IPS-NIHi7 (cell line): ENCODE data around the gene ZNF429.
"Not testable (repeated sequence)": the region's sequence is repeated elsewhere in the genome, so short reads cannot be mapped to it uniquely, and the experiment has no call there.

Source experiments
- DNase-seq: peaks from one replicate; pipeline ENCODE4 v3.0.0; 2012; ENCODE audit warnings: mixed read lengths; ENCODE audit errors: extremely low spot score

The ZNF429 gene

DNA sequence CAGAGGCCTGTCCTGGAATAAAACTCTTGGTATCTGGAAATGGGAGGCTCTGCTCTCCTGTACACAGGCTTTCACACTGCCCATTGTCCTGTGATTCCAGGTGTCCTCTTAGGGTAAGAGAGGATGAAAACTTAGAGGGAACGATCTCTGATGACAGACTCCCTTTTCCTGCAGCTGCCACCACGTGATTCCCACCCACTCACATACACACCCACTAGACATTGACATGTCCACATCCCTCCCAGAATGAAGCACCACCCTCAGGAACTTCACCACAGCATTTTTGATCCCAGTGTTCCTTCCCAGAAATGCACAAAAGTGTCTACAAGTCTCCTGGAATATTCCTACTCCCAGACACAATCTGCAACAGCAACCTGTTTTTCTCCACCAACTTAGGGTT is 8.2 kb downstream of the ZNF429 start:
- no peak for DNase-seq

DNA sequence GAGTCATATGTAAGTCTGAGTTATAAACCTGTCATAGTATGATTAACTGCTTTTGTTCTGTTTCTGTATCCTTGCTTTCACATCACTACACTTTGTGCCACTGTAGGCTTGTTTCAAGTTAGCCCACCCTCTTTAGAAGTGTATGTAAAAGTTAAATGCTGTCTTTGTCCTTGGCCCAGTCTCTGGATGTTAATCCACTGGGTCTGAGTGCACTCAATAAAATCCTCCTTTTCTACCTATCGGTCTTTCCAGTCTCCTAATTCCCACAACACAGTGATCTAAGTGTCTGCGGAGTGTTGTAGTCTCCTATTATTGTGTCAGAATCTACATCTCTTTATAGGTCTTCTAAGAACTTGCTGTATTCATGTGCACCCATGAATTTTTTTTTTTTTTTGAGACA is 14.1 kb downstream of the ZNF429 start:
- DNase-seq = no peak

DNA sequence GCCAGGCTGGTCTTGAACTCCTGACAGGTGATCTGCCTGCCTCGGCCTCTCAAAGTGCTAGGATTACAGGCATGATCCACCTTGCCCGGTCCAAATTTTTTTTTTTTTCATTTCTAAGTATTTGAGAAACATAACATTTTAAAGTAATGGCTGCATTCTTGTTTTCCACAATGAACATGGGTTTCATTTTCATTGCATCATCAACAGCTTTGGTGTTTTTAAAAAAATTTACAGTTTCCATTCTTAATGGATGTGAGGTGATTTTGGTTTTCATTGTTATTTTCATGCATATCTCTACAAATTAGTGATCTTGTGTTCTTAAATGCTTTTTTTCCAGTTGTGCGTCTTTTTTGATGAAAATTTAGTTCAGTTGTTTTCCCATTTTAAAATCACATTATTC is 27.5 kb downstream of the ZNF429 start:
- no peak for DNase-seq

DNA sequence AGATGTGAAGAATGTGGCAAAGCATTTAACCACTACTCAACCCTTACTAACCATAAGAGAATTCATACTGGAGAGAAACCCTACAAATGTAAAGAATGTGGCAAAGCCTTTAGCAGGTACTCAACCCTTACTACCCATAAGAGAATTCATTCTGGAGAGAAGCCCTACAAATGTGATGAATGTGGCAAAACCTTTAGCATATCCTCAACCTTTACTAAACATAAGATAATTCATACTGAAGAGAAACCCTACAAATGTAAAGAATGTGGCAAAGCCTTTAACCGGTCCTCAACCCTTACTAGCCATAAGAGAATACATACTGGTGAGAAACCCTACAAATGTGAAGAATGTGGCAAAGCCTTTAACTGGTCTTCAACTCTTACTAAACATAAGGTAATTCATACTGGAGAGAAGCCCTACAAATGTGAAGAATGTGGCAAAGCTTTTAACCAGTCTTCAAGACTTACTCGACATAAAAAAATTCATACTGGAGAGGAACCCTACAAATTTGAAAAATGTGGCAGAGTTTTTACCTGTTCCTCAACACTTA is 31.4 kb downstream of the ZNF429 start:
- not testable (repeated sequence) for DNase-seq

DNA sequence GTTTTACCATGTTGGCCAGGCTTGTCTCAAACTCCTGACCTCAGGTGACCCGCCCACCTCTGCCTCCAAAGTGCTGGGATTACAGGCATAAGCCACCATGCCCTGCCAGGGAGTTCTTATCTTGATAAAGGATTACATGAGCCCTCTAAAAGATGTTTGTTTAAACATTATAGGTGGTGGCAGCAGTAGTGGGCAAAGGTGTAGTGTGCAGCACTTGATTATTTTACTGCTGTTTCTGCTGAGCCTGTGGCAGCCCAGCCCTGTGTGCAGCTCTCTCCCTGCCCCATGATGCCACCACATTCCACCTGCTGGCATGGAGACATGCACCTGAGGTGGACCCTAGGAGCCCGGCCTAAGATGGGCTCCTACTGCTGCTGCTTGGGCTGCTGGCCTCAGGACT is 54.0 kb downstream of the ZNF429 start:
- DNase-seq = no peak

DNA sequence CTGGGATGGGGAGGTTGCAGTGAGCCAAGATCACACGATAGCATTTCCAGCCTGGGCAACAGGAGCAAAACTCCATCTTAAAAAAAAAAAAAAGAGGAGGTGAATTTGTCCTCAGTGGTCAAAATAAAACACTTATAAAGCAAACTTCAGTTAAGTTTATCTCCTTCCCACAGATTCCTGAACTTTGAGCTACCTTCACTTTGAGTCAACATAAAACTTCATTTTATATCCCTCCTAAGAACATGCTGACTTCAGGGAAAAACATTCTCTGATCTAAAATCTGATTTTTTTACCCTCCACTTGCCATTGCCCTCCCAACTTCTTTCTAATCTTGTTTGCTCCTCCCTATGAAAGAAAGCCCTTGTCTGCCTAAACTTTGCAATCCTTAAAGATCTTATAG is 59.0 kb downstream of the ZNF429 start:
- no peak for DNase-seq

DNA sequence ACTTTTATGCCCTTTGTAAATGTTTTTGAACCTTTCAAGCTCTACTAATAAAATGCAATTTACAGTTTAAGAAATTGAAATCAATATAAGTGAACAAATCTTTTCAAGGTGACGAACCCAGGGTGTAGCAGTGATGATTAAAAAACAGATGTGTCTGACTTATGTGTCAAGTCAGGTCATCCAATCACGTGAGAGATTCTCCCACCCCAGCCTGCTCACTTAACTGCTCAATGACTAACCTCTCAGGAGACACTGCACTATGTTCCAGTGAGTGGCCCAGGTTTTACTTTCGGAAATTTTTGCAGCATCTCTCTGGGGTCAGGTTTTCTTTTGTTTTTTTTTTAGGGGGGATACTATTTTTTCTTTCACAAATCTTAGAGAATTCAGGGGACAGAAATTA is 60.7 kb downstream of the ZNF429 start:
- DNase-seq = no peak

DNA sequence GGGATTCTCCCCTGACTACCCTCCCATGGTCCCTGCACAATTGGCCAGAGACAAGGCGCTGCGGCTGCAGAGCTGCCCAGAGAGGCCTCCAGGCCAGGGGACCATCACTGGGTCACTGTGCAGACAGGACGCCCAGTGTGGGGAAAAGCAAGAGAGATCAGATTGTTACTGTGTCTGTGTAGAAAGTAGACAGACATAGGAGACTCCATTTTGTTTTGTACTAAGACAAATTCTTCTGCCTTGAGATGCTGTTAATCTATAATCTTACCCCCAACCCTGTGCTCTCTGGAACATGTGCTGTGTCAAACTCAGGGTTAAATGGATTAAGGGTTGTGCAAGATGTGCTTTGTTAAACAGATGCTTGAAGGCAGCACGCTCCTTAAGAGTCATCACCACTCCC is 62.4 kb downstream of the ZNF429 start:
- not testable (repeated sequence) for DNase-seq

DNA sequence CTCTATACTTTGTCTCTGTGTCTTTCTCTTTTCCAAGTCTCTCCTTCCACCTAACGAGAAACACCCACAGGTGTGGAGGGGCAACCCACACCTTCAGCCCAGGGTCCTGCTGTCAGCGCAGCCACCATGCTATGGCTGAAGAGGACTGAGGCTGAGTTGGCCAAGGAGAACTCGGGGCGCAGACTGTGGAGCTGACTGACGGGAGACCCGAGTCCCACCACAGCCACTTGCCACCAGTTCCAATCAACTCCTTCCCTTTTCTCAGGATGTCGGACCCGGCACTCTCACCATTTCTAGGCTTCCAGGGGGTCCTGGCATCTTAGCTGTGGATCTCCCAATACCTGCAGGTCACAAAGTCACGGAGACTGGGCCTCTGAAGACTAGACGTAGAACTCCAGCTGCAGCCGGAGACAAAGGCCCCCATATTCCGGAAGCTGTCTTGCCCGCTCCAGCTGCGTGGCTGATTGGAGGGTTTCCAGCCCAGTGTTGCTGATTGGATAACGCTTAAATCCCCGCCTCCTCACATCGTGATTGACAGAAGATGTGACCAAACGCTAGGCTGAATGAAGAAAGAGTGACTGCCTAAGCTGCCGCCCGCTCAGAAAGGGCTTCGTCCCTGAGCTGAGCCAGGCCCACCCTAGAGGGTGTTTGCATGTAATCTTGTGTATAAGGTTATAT is 63.6 kb downstream of the ZNF429 start:
- no peak for DNase-seq

DNA sequence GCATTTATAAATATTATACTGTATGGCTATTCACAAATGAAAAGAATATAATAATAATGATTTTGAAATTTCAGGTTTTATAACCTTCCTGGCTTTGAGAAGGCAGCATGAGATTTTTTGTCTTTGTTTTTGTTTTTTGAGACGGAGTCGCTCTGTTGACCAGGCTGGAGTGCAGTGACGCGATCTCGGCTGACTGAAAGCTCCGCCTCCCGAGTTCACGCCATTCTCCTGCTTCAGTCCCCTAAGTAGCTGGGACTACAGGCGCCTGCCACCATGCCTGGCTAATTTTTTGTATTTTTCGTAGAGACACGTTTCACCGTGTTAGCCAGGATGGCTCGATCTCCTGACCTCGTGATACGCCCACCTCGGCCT is 64.1 kb downstream of the ZNF429 start:
- DNase-seq = no peak

DNA sequence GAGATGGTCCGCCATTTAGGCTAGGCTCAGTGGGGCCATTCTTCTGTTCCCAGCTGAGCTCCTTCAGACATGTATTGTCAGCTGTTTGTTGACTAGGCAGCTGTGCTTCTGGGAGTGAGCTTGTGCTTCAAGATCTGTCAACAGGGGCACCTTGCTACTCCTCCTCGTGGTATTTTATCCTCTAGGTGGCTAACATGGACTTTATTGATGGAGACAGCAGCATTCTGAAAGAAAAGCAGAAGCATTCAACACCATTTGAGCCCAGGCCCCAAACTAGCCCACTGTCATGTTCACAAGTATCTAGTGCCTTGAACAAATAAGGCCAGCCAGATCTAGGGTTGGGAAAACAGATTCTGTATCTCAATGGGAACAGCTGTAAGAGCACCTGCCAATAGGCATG is 65.9 kb downstream of the ZNF429 start:
- no peak for DNase-seq

DNA sequence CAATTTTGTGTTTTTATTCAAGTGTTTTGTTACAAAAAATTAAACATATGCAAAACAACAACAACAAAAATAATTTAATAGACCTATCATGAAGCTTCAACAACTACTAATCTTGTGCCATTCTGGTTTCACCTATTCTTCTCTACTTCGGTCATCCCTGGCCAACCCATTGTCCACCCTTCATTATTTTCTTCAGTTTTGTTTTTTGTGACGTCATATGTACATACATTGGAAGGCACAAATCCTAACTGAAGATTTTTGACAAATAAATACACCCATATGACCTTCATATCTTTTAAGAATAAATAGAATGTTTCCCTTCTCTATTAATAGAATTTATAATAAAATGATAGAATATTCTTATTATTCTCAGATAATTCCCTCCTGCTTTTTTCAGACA is 69.2 kb downstream of the ZNF429 start:
- DNase-seq = no peak

DNA sequence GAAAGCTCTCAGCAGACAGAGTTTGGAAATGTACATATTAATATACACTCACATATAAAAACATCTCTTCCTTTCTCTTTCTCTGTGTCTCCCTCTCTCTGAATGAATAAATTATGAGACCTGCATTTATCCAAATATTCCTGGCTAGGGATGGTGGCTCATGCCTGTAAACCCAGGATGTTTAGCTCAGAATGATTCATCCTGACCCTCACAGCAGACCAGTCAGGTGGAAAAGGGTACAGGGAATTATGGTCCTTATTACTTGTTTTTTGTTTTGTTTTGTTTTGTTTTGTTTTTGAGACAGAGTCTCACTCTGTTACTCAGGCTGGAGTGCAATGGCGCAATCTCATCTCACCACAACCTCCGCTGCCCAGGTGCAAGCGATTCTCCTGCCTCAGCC is 71.1 kb downstream of the ZNF429 start:
- DNase-seq = no peak

DNA sequence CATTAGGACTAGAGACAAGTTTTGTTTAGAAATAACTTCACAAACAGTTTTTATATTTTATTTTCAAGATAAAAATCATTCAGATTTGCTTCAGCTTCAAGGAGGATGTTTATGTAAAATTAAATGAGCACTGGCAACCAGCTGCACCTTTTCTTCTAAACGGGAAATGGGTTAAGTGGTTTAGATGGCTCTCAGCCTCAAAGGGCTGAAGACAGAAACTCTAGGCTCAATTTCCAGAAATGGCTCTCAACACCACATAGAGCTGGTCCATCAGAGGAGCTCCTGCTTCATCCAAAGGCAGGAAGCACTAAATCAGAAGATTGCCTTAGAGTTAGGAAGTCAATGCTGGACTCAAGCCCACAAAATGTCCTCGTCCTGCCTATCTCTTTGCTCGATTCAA is 74.7 kb downstream of the ZNF429 start:
- DNase-seq = no peak

DNA sequence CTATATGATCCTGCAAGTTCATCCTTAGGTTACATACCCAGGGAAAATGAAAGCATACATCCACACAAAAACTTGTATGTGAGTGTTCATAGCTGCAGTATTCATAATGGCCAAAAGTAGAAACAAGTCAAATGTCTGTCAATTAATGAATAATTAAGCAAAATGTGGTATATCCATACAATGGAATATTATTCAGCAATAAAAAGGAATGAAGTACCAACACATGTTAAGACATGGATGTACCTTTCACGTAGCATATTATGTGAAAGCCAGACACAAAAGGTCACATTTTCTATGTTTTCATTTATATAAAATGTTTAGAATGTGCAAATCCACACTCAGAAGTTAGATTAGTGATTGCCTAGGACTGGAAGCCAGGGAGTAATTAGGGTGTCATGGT is 75.4 kb downstream of the ZNF429 start:
- no peak for DNase-seq

DNA sequence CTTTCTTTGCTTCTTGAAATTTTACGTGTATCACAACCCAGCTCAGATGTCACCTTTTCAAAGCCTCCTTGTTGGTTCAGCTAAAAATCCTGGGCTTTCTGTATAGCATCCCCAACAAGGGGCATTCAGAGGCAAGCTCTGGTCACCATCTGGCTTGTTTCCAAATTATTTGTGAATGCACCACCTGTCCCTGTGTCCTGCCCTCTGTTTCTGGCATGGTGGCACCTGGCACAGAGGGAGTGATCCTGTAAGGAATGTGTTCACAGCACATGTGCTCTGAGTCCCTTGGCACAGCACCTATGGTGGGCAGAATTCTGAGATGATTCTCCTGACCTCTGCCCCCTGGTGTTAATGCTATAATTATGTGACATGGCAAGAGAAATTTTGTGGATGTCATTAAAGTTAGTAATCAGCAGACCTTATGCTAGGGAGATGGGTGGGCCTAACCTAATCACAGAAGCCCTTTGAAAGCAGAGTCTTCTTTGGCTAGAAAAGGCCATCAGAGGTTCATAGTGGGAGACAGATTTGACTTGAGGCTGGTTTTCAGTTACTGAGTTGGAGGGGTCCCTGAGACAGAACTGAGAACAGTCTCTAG is 76.3 kb downstream of the ZNF429 start:
- no peak for DNase-seq

DNA sequence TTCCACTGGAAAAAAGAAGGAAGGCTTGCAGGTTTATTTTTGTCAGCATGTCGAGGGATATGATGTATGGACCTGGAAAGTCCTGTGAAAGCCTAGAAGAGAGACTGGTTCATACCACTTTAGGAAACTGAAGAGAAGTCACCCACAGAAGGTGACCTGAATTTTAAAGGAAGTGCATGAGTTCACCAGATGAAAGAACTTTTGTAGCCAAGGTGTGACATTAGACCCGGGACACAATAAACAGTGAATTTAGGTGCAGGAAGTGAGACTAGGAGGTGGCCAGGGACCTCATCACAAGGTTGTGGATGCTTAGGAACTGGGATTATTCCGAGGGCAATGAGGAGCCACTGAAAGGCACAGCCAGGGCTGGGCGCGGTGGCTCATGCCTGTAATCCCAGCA is 79.1 kb downstream of the ZNF429 start:
- DNase-seq = no peak

DNA sequence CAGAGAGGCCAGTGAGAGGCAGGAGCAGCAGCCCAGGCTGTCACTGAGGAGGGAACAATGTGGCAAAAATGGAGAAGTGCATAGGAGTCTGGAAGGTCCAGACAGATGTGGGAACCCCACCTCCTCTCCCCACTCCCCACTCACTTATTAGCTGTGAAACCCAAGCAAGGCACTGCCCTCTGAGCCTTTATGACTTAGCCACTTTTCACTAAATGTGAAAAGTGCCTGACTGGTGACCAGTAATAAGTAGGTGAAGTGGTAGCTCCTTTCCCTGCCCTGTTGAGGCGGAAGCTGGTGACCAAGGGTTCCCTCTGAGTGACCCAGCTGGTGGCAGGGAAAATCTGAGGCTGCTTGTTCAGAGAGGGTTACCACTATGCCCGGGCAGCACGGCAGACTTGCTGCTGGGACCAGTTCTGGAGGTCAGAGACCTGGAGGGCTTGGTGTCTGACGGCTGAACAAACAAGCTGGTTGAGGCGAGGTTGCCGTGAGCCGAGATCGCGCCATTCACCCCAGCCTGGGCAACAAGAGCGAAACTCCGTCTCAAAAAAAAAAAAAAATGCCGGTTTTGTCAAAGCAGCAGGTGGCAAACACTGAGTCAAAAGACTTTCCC is 80.0 kb downstream of the ZNF429 start:
- DNase-seq = no peak

DNA sequence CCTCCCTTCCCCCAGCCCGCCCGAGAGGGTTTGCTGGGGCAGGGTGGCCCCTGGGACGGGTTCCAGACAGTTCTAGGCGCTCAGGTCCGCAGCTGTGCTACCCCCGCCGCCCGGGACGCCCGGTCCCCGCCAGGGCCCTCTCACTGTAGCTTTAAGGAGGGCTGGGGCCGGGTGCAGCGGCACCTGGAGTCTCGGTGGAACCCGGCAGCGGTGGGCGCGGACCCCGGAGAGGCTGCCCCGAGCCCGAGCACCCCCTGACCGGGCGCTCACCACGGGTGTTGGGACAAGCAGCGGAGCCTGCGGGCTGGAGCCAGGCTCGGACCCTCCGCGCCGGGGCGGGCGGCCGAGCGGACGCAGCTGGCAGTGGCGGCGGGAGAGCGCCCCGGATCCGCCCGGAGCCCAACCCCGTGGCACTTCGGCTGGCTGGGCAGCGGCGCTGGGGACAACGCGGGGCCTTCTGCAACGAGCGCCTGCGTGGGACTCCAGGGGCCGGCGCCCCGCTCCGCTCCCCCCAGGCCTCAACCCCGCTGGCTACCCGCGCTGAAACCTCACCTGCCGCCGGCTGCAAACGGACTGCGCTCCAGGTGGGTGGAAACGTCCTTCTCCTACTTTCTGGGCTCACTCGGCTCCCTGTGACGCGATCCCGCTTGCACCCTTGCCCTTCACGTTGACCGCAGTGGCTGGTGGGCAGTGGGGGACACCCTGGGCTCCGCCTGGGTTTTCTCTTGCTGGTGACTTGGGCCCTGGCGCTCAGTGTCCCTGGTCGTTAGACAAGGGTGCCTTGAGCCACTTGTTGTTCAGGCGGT is 81.1 kb downstream of the ZNF429 start:
- peak; percentile 28 for DNase-seq

DNA sequence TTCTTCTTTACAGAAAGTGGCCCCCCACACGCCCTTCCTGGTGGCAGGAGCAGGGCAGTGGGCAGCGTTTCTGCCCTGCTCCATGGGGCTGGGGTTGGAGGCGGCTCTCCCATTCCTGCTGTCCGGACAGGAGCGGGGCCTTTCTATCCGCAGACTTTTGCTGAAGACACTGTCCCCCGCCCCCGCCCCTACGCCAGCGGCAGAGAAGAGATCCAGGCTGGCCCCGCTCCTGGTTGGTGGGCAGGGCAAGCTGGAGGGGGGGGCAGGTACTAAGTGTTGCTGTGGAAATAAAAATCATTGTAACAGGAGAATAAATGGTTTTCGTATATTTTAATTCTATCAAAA is 81.7 kb downstream of the ZNF429 start:
- no peak for DNase-seq

DNA sequence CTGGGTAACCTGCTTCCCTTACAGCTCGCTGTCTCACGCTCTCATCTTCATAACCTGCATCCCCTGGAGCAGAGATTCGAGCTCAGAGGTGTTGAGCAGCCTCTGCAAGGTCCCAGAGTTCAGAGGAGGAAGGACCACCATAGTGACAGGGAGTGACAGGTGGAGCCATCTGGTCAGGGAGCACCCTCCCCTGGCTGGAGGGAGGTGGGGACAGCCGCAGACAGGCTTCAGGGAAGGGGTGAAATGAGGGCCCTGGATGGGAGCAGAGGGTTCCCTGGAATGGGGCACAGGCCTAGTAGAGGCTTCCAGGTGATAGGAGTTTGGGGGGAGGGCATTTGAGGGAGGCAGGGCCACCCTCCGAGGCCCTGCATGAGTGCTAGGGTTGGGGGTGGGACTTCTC is 82.1 kb downstream of the ZNF429 start:
- DNase-seq = no peak

DNA sequence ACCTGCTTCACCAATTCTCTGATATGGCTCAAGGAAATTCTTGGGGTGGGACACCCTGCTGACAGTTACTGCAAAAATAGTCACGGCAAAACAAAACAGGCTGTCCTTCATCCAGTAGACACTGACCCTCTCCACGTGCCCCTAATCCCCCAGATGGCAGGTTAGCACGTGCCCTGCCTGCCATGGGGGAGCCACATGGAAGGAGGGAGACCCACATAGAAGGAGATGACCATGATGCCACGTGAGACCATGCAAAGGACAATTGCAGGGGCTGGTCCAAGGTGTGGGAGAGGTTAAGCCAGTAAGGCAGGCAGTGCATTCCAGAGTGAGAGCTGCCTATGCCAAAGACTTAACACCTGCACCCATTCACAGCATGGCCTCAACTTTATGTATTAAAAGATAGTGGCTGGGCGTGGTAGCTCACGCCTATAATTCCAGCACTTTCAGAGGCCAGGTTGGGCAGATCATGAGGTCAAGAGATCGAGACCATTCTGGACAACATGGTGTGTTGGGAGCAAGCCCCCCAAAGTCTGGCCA is 82.7 kb downstream of the ZNF429 start:
- DNase-seq = no peak
